HepG2 (cell line): ENCODE results near the gene TUBA8.

Source experiments
- SP4 ChIP-seq: sonication (generic); formaldehyde crosslinking; IDR thresholded peaks from 2 replicates; pipeline ENCODE4 v1.8.1; 2023; ENCODE audit warnings: mild to moderate bottlenecking, missing genetic modification reagents
- ZKSCAN5 ChIP-seq: sonication (generic); formaldehyde crosslinking; IDR thresholded peaks from 2 replicates; pipeline ENCODE4 v1.5.1; 2020; ENCODE audit warnings: mild to moderate bottlenecking, missing genetic modification reagents
- ZNF670 ChIP-seq: sonication (generic); formaldehyde crosslinking; IDR thresholded peaks from 2 replicates; pipeline ENCODE4 v1.8.0; 2022; ENCODE audit warnings: mild to moderate bottlenecking, missing genetic modification reagents, borderline replicate concordance
- TF ChIP-seq, protein P1 (sequence below), 2 experiments: sonication (generic) in 1 of 2; formaldehyde crosslinking in 1 of 2; IDR thresholded peaks; 2 replicates each; pipeline versions ENCODE4 v1.5.1 to v1.6.1; 2011 to 2020; ENCODE audit warnings: borderline replicate concordance in 1 of 2, low read depth in 1 of 2, low read length in 1 of 2, mild to moderate bottlenecking in 1 of 2, missing genetic modification reagents in 1 of 2, moderate library complexity in 1 of 2

DNA sequence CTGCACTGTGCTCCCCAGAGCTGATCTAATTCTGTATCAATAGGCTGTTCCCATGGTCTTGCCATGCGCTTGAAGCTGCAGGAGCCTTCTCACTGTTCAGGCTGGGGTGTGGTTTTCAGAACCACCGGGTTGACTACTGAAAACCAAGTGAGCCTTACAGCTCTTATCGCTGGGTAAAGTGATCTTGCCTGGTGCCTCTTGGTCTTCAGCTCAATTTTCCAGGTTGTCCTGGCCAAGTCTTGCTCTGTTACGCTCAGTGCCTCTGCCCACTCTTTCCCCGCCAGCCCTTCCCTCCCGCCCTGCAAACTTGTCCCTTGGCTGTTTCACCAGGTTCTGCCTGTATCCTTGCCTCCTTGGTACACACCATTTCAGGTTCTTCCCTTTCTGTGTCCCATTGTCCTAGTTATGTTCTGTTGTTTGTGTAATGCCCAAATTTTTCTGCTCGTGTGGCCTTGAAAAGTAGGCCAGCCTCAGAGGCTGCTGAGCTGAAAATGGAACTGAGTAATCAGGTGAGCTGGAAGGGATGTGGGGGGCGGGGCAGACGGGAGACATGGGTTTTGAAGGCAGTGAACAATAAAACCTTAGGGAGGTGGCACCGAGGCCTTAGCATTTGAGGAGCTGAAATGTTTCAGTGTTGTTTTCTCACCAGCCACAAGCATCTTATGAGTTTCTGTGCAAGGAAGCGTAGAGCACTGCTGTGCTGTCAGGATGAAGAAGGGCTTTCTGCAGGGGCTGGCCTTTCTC is 21.6 kb upstream of the TUBA8 start:
- no peak for TF ChIP-seq ZNF670 (CRISPR knock-in tag)
- TF ChIP-seq ZKSCAN5 (CRISPR knock-in tag), result no peak
- TF ChIP-seq, protein P1, sequence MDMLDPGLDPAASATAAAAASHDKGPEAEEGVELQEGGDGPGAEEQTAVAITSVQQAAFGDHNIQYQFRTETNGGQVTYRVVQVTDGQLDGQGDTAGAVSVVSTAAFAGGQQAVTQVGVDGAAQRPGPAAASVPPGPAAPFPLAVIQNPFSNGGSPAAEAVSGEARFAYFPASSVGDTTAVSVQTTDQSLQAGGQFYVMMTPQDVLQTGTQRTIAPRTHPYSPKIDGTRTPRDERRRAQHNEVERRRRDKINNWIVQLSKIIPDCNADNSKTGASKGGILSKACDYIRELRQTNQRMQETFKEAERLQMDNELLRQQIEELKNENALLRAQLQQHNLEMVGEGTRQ (IDR thresholded peaks at IDR 0.05; ENCODE audit: low read depth, low read length), result no peak
- TF ChIP-seq, protein P1 (CRISPR knock-in tag; IDR thresholded peaks at IDR 0.05; ENCODE audit: borderline replicate concordance), result no peak
- TF ChIP-seq SP4 (CRISPR knock-in tag), result no peak
